ENCODE data around the gene VAMP7.
"Not testable (repeated sequence)": the region's sequence is repeated elsewhere in the genome, so short reads cannot be mapped to it uniquely, and the experiment has no call there.

Gene VAMP7, protein sequence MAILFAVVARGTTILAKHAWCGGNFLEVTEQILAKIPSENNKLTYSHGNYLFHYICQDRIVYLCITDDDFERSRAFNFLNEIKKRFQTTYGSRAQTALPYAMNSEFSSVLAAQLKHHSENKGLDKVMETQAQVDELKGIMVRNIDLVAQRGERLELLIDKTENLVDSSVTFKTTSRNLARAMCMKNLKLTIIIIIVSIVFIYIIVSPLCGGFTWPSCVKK

DNA sequence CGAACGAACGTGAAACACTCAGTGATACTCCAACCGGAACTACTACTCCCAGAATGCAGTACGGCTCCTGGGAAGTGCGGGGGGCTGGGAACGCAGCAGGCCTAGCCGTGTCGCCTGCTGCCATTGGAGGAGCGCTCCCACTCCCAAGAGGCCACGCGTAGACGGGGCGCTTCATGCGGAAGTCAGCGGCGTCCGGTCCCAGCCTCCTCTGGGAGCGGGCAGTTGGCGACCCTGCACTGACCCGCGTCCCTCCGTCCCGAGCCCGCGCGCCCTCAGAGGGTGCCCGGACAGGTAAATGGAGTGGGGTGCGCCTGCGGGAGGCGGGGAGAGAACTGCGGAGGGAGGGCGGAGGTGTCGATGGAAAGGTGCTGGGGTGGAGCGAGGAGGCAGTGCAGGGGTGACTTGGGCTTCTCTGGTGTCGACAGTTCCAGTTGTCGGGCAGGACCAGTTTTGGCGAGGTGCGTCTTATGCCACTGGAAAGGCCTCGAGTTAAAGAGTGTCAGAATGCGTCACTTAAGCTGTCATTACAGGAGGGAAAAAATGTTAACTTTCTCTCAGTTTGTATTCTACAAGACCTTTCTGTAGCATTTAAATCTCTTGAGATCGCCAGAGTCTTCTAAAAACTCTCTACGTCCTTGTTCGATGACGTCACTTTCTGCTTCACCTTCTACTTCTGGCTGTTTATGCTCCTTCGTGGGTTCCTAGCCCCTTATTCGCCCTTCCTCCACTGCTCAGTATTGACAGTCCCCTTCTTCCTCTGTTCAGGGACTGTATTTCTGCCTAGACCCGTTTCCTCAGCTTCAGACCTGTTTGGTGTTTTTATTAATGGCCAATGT is at the start of gene VAMP7:
VAMP7 (plus strand) TSS at position 188 of the 836 bp plus-strand sequence. CDS start 8,122 bp downstream, outside the sequence.
- peak; percentile 77 for DNase-seq (ENCODE audit: low spot score)

DNA sequence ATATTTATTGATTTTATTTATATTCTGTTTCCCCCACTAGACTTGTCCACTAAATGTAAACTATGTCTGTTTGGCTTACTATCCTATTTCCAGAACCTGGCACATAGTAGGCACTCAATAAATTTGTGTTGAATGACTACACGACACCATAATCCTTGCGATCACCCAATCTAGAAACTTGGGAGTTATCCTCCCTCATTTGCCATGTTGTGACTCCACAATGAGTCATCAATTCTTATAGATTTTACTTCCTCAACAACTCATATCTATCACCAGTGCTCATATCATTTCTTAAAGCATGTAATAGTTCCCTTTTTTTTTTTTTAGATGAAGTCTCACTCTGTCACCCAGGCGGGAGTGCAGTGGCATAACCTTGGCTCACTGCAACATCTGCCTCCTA is 39.9 kb upstream of the VAMP7 start:
- DNase-seq (ENCODE audit: low spot score) = no peak

DNA sequence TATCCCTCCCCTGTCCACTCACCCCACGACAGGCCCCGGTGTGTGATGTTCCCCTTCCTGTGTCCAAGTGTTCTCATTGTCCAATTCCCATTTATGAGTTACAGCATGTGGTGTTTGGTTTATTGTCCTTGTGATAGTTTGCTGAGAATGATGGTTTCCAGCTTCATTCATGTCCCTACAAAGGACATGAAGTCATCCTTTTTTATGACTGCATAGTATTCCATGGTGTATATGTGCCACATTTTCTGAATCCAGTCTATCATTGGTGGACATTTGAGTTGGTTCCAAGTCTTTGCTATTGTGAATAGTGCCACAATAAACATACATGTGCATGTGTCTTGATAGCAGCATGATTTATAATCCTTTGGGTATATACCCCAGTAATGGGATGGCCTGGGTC is 29.4 kb upstream of the VAMP7 start:
- not testable (repeated sequence) for DNase-seq (ENCODE audit: low spot score)

DNA sequence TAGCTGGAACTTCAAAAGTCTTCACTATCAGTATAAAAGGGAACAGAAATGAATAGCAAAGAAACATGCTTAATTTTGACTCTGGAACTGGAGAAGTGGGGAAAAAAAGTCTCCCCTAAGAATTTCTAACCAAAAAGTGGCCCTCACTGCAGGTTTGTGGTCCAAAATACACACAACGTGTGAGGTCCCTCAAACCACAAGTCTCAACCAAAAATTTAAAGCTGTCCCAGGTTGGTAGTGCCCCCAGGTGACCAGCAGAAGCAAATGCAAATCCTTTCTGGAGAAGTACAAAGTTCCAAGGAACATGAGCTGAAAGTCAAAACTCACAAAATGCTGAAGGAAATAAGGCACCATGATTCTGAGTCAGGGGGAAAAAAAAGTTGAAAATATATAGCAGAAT is 23.6 kb upstream of the VAMP7 start:
- DNase-seq (ENCODE audit: low spot score) = no peak

DNA sequence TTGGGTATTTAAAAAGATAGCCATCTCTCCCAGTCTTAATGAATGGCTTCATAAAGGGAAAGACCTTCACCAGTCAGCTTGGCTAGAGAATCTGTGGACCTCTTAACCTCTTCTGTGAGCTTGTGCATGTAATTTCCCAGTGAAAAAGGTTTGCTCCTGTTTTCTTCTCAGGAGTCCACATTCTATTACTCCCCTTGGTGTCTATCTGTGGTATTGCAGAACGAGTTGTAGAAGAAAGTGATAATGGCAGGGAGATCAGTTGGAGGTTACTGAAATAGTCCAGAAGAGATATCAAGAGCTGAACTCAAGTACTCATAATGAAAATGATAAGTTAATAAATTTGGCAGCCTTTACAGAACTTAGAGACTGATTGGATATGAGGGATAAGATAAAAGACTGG is 16.5 kb upstream of the VAMP7 start:
- DNase-seq (ENCODE audit: low spot score) = no peak

DNA sequence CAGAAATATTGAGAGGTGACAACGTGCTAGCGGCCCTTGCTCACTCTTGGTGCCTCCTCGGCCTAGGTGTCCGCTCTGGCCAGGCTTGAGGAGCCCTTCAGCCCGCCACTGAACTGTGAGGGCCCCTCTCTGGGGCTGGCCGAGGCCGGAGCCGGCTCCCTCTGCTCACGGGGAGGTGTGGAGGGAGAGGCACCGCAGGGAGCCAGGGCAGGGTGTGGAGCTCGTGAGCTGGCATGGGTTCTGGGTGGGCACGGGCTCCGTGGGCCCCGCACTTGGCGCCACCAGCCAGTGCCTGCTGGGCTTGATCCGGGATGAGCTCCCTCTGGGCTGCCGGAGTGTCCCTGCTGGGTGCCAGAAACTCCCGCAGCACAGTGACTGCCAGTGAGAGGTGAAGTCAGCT is 16.0 kb upstream of the VAMP7 start:
- DNase-seq (ENCODE audit: low spot score) = no peak

DNA sequence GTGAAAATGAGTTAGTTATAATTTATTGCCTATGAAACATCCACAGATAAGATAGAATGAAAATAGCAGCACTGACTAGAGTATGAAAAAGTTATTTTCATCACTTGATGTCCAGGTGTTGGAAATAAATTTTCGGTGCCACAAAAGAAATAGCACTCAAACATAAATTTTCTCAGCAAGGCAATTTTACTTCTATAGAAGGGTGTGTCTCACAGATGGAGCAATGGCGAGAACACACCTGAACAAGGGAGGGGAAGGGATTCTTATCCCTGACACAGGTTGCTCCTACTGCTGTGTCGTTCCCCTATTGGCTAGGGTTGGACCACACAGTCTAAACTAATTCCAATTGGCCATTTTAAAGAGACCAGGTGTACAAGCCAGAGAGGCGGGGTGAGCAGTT is 13.3 kb upstream of the VAMP7 start:
- no peak for DNase-seq (ENCODE audit: low spot score)

DNA sequence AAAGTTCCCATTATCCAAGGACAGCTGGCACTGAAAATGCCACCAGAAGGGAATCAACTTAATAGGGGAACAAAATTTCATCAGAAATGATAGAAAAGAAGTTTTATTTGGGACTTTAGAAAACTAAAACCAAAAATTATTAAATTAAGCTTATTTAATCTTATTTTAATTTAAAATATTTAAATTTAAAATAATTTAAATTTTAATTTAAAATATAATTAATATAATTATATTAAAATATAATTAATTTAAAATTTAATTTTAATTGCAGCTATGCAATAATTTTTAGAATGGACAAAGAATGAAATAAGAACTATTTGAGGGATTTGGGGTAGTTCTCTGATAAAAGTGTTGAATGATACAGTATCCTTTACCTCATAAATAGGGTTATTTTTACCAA is 10.2 kb upstream of the VAMP7 start:
- DNase-seq (ENCODE audit: low spot score) = no peak

DNA sequence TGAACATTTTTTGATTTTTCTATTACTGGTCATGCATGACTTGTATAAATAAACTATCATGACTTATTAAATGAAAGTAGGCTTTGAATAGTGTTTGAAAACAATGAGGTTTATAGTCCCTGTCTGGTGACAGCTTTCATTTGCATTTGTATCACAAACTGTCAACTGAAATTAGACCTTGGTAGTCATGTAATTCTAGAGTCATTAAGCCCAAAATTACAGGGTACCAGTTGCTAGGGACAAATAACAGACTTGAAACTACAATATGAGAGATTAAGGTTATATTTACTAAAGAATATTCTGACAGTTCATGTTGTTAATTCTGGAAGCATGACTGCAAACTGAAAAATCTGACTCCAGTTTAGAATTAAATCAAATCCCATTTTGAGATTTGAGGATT is 9.2 kb upstream of the VAMP7 start:
- no peak for DNase-seq (ENCODE audit: low spot score)

DNA sequence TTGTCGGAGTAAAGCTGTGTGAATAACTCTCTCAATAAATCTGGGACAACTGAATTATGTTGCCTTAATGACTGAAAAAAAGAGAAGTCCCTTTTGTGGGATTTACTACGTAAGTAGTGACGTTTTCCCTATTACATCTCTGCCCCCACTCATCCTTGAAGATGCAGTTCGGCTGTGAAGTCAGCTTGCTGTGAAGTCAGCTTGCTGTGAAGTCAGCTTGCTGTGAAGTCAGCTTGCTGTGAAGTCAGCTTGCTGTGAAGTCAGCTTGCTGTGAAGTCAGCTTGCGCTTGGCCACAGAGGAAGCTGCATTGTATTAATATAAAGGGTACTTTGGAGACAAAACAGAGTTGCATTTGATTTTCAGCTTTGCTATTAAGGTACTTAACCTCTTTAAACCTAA is 8.0 kb upstream of the VAMP7 start:
- DNase-seq (ENCODE audit: low spot score) = no peak

DNA sequence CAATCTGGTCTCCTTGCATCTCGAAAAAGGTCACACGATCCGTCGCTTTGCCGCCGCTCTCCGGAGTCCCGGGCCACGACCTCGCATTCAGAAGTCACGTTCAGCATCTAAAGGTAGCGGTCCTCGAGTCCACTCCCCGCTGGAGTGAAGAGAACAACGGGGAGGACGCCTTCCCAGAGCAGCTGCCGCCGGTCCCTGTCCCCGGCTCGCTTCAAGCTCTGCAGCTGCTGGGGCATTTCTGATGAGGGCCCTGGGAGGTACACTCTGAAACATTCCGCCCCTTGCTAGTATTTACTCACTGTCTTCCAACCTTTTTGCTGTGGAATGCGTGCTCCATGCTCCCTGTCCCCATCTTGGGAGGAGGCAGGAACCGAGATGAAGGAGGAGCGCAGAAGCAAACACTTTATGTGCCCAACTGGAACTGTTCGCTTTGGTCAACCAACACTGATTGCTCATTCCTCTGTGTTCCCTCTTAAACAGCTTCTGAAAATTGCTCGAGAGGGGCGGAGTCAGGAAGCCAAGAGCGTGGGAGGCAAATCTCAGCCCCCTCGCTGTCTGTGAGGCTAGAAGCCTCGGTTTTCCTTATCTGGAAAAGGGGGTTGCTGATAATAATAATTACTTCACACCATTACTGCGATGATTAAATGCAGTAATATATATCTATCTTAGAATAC is 6.4 kb upstream of the VAMP7 start:
- no peak for DNase-seq (ENCODE audit: low spot score)

DNA sequence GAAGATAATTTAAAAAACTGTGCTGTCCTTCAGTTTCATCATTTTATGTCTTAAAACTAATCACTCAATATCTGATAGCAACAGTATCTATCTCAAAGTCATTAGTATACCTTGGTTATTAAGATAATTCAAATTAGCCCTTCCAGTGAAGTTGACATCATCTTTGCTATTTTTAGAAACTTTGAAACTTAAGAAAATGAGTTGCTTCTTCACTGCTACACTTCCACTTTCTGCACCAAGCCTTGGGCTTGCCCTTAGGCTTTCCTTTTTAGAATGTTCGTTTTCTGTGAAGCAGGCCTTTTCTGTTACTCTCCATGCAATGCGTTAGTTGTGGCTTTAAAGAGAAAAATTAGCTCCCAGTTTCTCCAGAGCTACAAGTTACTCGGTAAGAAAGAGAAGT is 4.4 kb upstream of the VAMP7 start:
- DNase-seq (ENCODE audit: low spot score) = no peak

DNA sequence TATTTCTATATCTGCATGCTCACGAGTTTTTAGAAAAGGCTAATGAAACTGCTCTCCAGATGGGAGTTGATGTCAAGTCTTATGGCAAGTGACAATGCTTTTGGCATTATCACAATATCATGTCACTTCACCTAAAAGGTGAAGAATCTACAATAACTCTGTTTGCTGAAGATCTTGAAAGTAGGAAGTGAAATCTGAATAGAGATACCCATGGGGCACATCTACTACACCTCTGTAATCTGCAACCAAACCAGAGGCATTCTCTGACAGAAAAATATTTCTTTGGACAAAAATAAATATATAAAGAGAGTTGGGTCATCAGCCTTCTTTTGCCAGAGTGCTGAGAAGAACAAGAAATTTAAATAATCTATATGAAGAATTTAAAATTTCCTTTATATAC is 3.9 kb upstream of the VAMP7 start:
- DNase-seq (ENCODE audit: low spot score) = no peak

DNA sequence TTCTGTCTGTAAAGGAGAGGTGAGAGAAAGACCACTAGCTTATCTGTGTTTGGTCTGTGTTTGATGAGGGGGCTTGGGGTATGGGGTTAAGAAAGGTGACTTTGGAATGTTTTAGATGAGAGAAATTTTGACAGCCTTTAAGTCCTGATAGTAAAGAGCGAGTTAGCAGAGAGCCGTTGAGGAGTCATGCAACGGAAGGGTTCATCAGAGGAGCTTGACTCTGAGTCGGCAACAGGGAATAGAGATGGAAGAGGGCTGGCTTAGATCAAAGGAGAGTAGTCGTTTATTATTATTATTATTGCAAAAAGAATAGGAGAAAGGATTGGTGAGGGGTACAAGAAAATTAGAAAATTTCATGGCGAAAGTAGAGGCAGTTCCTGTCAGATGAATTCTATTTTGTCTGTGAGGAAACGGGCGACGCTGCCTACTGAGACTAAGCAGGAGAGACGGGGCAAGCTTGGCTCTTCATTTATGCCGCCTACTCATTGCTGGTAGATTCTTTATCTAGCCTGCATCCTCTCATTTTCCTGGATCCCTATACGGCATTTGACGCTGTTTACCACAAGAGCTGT is 473 bp upstream of the VAMP7 start:
- DNase-seq (ENCODE audit: low spot score) = no peak

DNA sequence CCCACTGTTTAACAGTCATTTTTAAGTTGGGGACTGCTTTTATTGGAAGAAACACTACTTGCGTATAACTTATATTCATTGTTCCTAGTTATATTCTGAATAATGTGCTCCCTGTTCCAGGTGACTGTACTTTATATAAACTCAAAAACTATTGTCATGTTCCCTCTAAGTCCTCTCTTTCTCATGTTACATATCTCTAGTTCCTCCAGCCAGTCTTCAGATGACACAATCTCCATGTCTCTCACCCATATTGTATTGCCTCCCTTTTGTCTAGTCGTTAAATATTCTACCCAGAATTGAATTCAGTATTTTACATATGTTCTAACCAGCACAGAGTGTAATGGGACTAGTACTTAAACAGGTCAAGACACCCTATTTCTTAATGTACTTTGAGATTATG is 5.3 kb downstream of the VAMP7 start:
- DNase-seq (ENCODE audit: low spot score) = no peak

DNA sequence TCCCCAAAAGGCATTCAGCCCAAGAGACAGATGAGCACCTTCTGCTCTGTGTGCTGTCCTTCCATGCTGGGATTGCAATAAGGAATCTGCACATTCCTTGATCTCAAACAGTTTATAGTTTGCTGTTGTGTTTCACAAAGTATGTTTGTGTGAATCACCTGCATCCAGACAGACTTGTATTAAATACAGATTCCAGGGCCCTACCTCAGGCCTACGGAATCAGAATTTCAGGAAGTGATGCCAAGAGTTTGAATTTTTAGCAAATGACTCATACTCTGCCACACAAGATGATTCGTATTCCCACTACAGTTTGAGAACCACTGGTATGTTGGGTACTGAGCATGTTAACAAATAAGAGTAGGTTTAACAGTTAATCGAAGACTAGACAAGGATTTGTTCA is 7.0 kb downstream of the VAMP7 start:
- no peak for DNase-seq (ENCODE audit: low spot score)

DNA sequence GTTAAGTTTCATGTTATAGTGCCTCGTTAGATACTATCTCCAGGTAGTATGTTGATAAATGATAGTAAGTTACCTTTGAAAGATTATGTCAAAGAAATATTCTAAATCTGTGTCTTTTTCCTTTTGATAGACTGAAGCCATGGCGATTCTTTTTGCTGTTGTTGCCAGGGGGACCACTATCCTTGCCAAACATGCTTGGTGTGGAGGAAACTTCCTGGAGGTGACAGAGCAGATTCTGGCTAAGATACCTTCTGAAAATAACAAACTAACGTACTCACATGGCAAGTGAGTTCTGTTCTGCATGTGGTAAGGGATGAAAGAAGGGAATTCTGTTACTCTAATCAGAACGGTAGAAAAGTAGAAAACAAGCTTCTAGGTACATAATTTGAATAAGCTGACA is 8.2 kb downstream of the VAMP7 start:
- DNase-seq (ENCODE audit: low spot score) = no peak

DNA sequence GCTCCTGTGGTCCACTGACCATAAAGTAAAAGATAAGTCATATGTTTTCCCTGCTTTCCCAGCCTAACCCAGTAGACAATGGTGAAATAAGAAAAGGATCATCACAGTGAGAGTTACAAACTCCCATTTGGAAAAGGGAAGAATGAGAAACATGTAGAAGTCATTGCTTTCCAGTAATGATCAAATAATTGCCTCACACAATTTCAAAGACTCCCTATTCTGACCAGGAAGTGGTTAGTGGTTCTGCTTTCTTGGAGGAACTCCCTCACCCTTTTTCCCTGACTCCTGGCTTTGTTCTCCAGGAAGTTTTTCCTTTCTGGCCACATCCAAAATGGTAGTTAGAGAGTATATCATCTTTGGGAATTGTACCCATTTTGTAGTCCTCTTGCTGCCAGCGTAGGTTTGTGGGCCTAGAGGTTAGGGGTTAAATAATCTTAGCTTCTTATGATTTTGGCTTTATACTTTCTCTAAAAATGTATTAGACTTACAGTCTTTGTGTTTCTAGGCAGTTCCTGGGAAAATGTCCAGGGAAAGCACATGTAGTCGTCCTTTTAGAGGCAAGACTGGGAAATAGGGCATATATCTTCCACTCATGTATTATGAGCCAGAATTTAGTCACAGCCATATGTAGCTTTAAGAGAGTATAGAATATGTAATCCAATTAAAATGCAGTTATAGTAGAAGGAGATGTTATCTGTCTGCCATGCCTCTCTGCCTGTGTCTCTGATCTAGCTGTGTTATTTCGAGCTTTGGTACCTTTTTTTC is 10.5 kb downstream of the VAMP7 start:
- DNase-seq (ENCODE audit: low spot score) = no peak

DNA sequence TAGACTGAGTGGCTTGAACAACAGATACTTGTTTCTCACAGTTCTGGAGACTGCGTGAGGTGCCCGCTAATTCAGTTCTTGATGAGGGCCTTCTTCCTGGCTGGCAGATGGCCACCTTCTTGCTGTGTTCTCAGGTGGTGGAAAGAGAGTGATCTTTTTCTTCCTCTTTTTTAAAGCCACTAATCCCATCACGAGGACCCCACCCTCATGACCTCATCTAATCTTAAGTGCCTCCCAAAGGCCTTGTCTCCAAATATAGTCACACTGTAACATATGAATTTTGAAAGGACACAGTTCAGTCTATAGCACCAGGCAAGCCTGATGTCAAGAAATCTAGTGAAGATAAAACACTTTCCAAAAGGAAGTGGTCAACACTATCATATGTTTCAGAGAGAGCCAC is 12.4 kb downstream of the VAMP7 start:
- no peak for DNase-seq (ENCODE audit: low spot score)

DNA sequence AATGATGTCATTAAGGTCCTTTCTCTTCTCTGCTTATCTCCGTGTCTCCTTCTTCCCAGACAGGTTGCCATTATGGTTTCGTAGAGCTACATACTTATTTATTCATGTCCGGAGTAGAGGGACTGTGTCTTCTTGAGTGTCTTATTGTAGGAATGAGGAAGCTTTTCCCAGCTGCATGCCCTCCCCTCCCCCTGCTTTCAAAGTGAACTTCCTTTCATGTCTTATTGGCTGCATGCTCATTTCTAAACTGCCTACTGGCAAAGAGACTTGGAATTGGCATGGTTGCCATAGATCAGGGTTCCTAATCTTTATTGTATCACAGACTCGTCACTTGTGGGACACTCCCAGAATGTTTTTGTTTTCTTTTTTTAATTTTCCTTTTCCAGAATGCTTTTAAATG is 15.4 kb downstream of the VAMP7 start:
- DNase-seq (ENCODE audit: low spot score) = no peak

DNA sequence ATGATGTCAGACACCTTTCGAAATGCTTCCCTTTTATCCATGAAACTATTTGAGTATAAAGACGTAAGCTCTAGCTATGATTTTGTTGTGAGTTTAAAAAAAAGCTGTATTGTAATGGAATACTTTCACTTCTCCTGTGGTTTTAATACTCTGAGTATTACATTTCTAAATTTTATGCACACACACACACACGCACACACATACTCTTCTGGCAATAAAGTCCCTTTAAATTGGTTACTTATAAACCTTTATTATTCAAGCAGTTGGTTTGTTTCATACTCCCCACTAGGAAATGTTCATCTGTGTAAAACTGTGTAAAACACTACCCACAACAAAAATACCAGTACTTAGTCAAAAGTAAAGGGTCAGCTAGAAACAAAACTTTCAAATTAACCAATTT is 18.2 kb downstream of the VAMP7 start:
- DNase-seq (ENCODE audit: low spot score) = no peak

DNA sequence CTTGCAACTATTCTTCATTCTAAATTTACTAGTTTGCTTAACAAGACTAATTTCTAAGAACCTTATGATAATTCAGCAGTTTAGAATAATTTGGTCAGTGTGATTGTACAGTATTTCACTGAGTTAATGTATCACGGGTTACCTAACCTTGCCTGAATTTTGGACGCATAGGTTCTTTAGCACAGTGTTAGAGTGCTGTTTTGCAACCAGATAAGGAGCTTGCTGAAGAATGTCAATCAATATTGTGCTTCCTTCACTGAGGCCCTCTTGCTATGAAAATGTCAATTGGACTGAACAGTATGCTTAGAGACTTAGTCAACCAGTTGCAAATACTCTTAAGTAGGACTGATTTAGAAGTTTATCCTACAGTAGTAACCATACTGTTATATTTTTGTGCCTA is 19.6 kb downstream of the VAMP7 start:
- DNase-seq (ENCODE audit: low spot score) = no peak
